Activated CD4-positive, alpha-beta T cell treated with anti-CD3 and anti-CD28 coated beads for 36 hours (primary cell): ENCODE data around the gene DMWD. TPM values are rescaled to one million over a fixed set of nuclear protein-coding genes. Genes with fewer than 3 reads are reported as not detected.

Experiments
- ATAC-seq: fragments of 200-7000 bp; cut with Tn5 transposase; one replicate; pipeline ENCODE4 v1.10.0; 2021; ENCODE audit warnings: mild to moderate bottlenecking, moderate library complexity
- CTCF ChIA-PET: fragments of 350-600 bp; sonication (Branson Sonifier 250); formaldehyde crosslinking; loops from one replicate; lab custom pipeline; 2021; ENCODE audit warnings: antibody characterized with exemption; lab: Charles Lee
- POLR2A ChIA-PET: fragments of 350-600 bp; sonication (Branson Sonifier 250); formaldehyde crosslinking; loops from one replicate; lab custom pipeline; 2021; ENCODE audit warnings: antibody characterized with exemption, inconsistent platforms; lab: Charles Lee
- DNase-seq: peaks from one replicate; pipeline ENCODE4 v3.0.0-alpha.2; 2020
- H3K27ac Mint-ChIP-seq: one replicate; pipeline ENCODE4 v1.8.0; 2021; ENCODE audit warnings: mixed read lengths
- H3K27me3 Mint-ChIP-seq: one replicate; pipeline ENCODE4 v1.8.0; 2021; ENCODE audit warnings: mixed read lengths
- H3K36me3 Mint-ChIP-seq: one replicate; pipeline ENCODE4 v1.8.0; 2021; ENCODE audit warnings: low read depth, mixed read lengths
- H3K4me1 Mint-ChIP-seq: one replicate; pipeline ENCODE4 v1.8.0; 2021; ENCODE audit warnings: mixed read lengths
- H3K4me3 Mint-ChIP-seq: one replicate; pipeline ENCODE4 v1.8.0; 2021; ENCODE audit warnings: mild to moderate bottlenecking, moderate library complexity, mixed read lengths
- H3K9me3 Mint-ChIP-seq: one replicate; pipeline ENCODE4 v1.8.0; 2021; ENCODE audit warnings: low read depth, mixed read lengths
- intact Hi-C, 2 experiments: fragments of 100-400 bp; cut with DNase I in 1 of 2; cut with micrococcal nuclease in 1 of 2; formaldehyde crosslinking; loops; one replicate each; pipeline versions ENCODE4 v1.14.2 to v1.15.1; 2022 to 2024; cut with DNase I, micrococcal nuclease
- total RNA-seq, 2 experiments: library from RNA; stranded (reverse); gene quantifications; one replicate each; pipeline ENCODE4 v1.2.3, GENCODE V29; 2021

Gene DMWD
- total RNA-seq, 2 experiments from 2014 or later = 31.1 to 35.1 TPM

GRCh38 chr19:45780146-45780447 lies 12.5 kb downstream of the DMWD start:
- peaks cover 19% of the 10 kb centered on the region for H3K36me3 Mint-ChIP-seq
- intact Hi-C loops = no loop called here
- H3K9me3 Mint-ChIP-seq = no peaks in the 10 kb centered on the region
- H3K4me1 Mint-ChIP-seq = peaks cover 16% of the 10 kb centered on the region
- POLR2A ChIA-PET = no interaction called here
- ATAC-seq (no peak), DNase-seq (no peak)
- H3K27me3 Mint-ChIP-seq = peaks cover 9% of the 10 kb centered on the region
- CTCF ChIA-PET = interaction anchor here (1.8 kb wide), 1 partner anchor 10 kb away, joined by 30 read pairs; the partner anchor contains the start of gene SIX5
- H3K4me3 Mint-ChIP-seq = no peak overlapping the region
- no peak overlapping the region for H3K27ac Mint-ChIP-seq

GRCh38 chr19:45779231-45780145 lies 13.2 kb downstream of the DMWD start:
- no peak overlapping the region for H3K27ac Mint-ChIP-seq
- POLR2A ChIA-PET = interaction anchor here (0.7 to 1.1 kb wide), 2 partner anchors 10 to 12 kb away, joined by 3 to 4 read pairs; partner anchors contain the start of gene SIX5
- H3K9me3 Mint-ChIP-seq = no peaks in the 10 kb centered on the region
- peaks cover 9% of the 10 kb centered on the region for H3K27me3 Mint-ChIP-seq
- peak; percentile 97 for DNase-seq
- intact Hi-C loops = loop anchor here (1.0 kb wide), 5 partner anchors 9 to 216 kb away; partner anchors contain the start of genes DMWD (in 2 of the 2), CCDC61 (in 1 of the 2) and OPA3 (in 1 of the 2)
- peak; percentile 99 for ATAC-seq
- H3K4me3 Mint-ChIP-seq = peak overlapping the region; percentile 47
- peaks cover 18% of the 10 kb centered on the region for H3K36me3 Mint-ChIP-seq
- peaks cover 16% of the 10 kb centered on the region for H3K4me1 Mint-ChIP-seq
- CTCF ChIA-PET = interaction anchor here (0.6 to 1.8 kb wide), 12 partner anchors 10 to 1869 kb away, joined by 3 to 30 read pairs (median 4); partner anchors contain the start of gene SIX5

GRCh38 chr19:45778010-45778661 lies 14.5 kb downstream of the DMWD start:
- POLR2A ChIA-PET = no interaction called here
- peaks cover 9% of the 10 kb centered on the region for H3K27me3 Mint-ChIP-seq
- DNase-seq (no peak), ATAC-seq (no peak)
- peaks cover 14% of the 10 kb centered on the region for H3K36me3 Mint-ChIP-seq
- H3K4me3 Mint-ChIP-seq = no peak overlapping the region
- H3K9me3 Mint-ChIP-seq = no peaks in the 10 kb centered on the region
- CTCF ChIA-PET = interaction anchor here (0.7 kb wide), 1 partner anchor 21 kb away, joined by 3 read pairs; no protein-coding TSS in a partner anchor
- peaks cover 16% of the 10 kb centered on the region for H3K4me1 Mint-ChIP-seq
- H3K27ac Mint-ChIP-seq = no peak overlapping the region
- intact Hi-C loops = no loop called here

GRCh38 chr19:45777395-45777961 lies 15.2 kb downstream of the DMWD start:
- DNase-seq (no peak), ATAC-seq (no peak)
- Mint-ChIP-seq H3K27me3 (peaks cover 9% of the 10 kb centered on the region), H3K4me1 (peaks cover 16% of the 10 kb centered on the region), H3K36me3 (peaks cover 14% of the 10 kb centered on the region), H3K4me3 (no peak overlapping the region), H3K27ac (no peak overlapping the region), H3K9me3 (no peaks in the 10 kb centered on the region)
- intact Hi-C loops = no loop called here
- ChIA-PET CTCF (interaction anchor here (0.7 kb wide), 1 partner anchor 20 kb away, joined by 3 read pairs; no protein-coding TSS in a partner anchor), POLR2A (no interaction called here)

- no peaks in the 10 kb centered on the region for H3K9me3 Mint-ChIP-seq
- H3K27ac Mint-ChIP-seq = no peak overlapping the region
- intact Hi-C loops = no loop called here
- peaks cover 17% of the 10 kb centered on the region for H3K36me3 Mint-ChIP-seq
- DNase-seq (no peak), ATAC-seq (no peak)
- peaks cover 16% of the 10 kb centered on the region for H3K4me1 Mint-ChIP-seq
- peaks cover 4% of the 10 kb centered on the region for H3K27me3 Mint-ChIP-seq
- ChIA-PET CTCF (interaction anchor here (7.5 kb wide), 1 partner anchor 22 kb away, joined by 126 read pairs; the partner anchor contains the start of gene DMWD), POLR2A (no interaction called here)
- no peak overlapping the region for H3K4me3 Mint-ChIP-seq
Observed at GRCh38 chr19:45774765-45775164, 17.9 kb downstream of the DMWD start.

GRCh38 chr19:45773384-45773783 lies 19.3 kb downstream of the DMWD start:
- peaks cover 2% of the 10 kb centered on the region for H3K27me3 Mint-ChIP-seq
- no peak for DNase-seq
- no peak for ATAC-seq
- ChIA-PET POLR2A (interaction anchor here (0.9 to 1.5 kb wide), 2 partner anchors 56 to 82 kb away, joined by 3 to 4 read pairs; partner anchors contain the start of genes QPCTL and SNRPD2), CTCF (interaction anchor here (0.8 to 7.5 kb wide), 5 partner anchors 10 to 81 kb away, joined by 3 to 126 read pairs (median 7); partner anchors contain the start of genes DMWD and QPCTL)
- peaks cover 15% of the 10 kb centered on the region for H3K36me3 Mint-ChIP-seq
- no peak overlapping the region for H3K4me3 Mint-ChIP-seq
- no peaks in the 10 kb centered on the region for H3K9me3 Mint-ChIP-seq
- no peak overlapping the region for H3K27ac Mint-ChIP-seq
- intact Hi-C loops = no loop called here
- H3K4me1 Mint-ChIP-seq = peaks cover 9% of the 10 kb centered on the region

GRCh38 chr19:45772912-45773311 lies 19.7 kb downstream of the DMWD start:
- intact Hi-C loops = no loop called here
- POLR2A ChIA-PET = interaction anchor here (0.9 to 1.5 kb wide), 2 partner anchors 56 to 81 kb away, joined by 3 to 4 read pairs; partner anchors contain the start of genes QPCTL and SNRPD2

GRCh38 chr19:45772130-45772840 lies 20.4 kb downstream of the DMWD start:
- H3K36me3 Mint-ChIP-seq = peaks cover 11% of the 10 kb centered on the region
- H3K9me3 Mint-ChIP-seq = no peaks in the 10 kb centered on the region
- POLR2A ChIA-PET = interaction anchor here (0.9 to 1.5 kb wide), 2 partner anchors 55 to 80 kb away, joined by 3 to 4 read pairs; partner anchors contain the start of genes QPCTL and SNRPD2
- CTCF ChIA-PET = interaction anchor here (0.8 to 7.5 kb wide), 4 partner anchors 11 to 45 kb away, joined by 3 to 126 read pairs (median 6); partner anchors contain the start of gene DMWD
- H3K27ac Mint-ChIP-seq = no peak overlapping the region
- ATAC-seq = no peak
- H3K4me3 Mint-ChIP-seq = no peak overlapping the region
- no peak for DNase-seq
- peaks cover 10% of the 10 kb centered on the region for H3K4me1 Mint-ChIP-seq
- peaks cover 6% of the 10 kb centered on the region for H3K27me3 Mint-ChIP-seq
- intact Hi-C loops = no loop called here

More at GRCh38 chr19:45772912-45773311, 19.7 kb downstream of the DMWD start:
- Mint-ChIP-seq H3K4me3 (no peak overlapping the region), H3K27ac (no peak overlapping the region), H3K9me3 (no peaks in the 10 kb centered on the region), H3K36me3 (peaks cover 12% of the 10 kb centered on the region), H3K4me1 (peaks cover 10% of the 10 kb centered on the region), H3K27me3 (peaks cover 4% of the 10 kb centered on the region)
- CTCF ChIA-PET = interaction anchor here (0.8 to 7.5 kb wide), 5 partner anchors 10 to 80 kb away, joined by 3 to 126 read pairs (median 7); partner anchors contain the start of genes DMWD and QPCTL
- ATAC-seq = no peak
- no peak for DNase-seq

- Mint-ChIP-seq H3K27ac (no peak overlapping the region), H3K36me3 (peaks cover 3% of the 10 kb centered on the region), H3K4me1 (peaks cover 10% of the 10 kb centered on the region), H3K27me3 (peaks cover 8% of the 10 kb centered on the region), H3K4me3 (no peak overlapping the region), H3K9me3 (no peaks in the 10 kb centered on the region)
- no peak for ATAC-seq
- POLR2A ChIA-PET = interaction anchor here (0.5 to 2.5 kb wide), 2 partner anchors 21 to 28 kb away, joined by 4 to 6 read pairs; partner anchors contain the start of gene DMWD
- CTCF ChIA-PET = interaction anchor here (0.7 to 7.5 kb wide), 5 partner anchors 8 to 46 kb away, joined by 3 to 126 read pairs (median 6); partner anchors contain the start of genes DMWD and FBXO46
- intact Hi-C loops = no loop called here
- no peak for DNase-seq
Observed at GRCh38 chr19:45771311-45771933, 21.2 kb downstream of the DMWD start.
